Esophagus muscularis mucosa (tissue), 4 donors: ENCODE results near the gene CEP131. TPM values are rescaled to one million over a fixed set of nuclear protein-coding genes. Genes with fewer than 3 reads are reported as not detected.

ENCODE experiments used
- DNase-seq: peaks from one replicate; pipeline ENCODE4 v3.0.0-alpha.2; 2017; ENCODE audit errors: extremely low spot score
- H3K27ac ChIP-seq, 4 donors: fragments of 200-600 bp; sonication (generic); replicated peaks in 1 of 4; 1 replicate in 3 of 4; 2 replicates in 1 of 4; pipeline ENCODE4 v1.5.1; 2016 to 2019; ENCODE audit warnings: mild to moderate bottlenecking in 1 of 4
- H3K27me3 ChIP-seq, 4 donors: fragments of 200-600 bp; sonication (generic); one replicate each; pipeline versions ENCODE4 v1.5.1 to v1.6.0; 2016 to 2019
- H3K36me3 ChIP-seq, 4 donors: fragments of 200-600 bp; sonication (generic); one replicate each; pipeline ENCODE4 v1.5.1; 2016 to 2019
- H3K4me1 ChIP-seq, 4 donors: fragments of 200-600 bp; sonication (generic); one replicate each; pipeline ENCODE4 v1.5.1; 2016 to 2019
- H3K4me3 ChIP-seq, 4 donors: fragments of 200-600 bp; sonication (generic); 1 replicate in 2 of 4; 2 replicates in 2 of 4; pipeline ENCODE4 v1.5.1; 2016 to 2019; ENCODE audit warnings: mild to moderate bottlenecking in 4 of 4, moderate library complexity in 1 of 4
- H3K9me3 ChIP-seq, 4 donors: fragments of 200-600 bp; sonication (generic); 1 replicate in 3 of 4; 2 replicates in 1 of 4; pipeline ENCODE4 v1.5.1; 2016 to 2019
- EP300 ChIP-seq: sonication (generic); formaldehyde crosslinking; IDR thresholded peaks from one replicate; pipeline ENCODE4 v1.6.1; 2017; ENCODE audit warnings: antibody characterized with exemption
- POLR2A ChIP-seq: fragments of 450-650 bp; IDR thresholded peaks from one replicate; pipeline ENCODE4 v1.6.1; 2017; ENCODE audit warnings: antibody characterized with exemption, moderate library complexity, mild to moderate bottlenecking, low read depth
- POLR2AphosphoS5 ChIP-seq, 2 donors: sonication (generic); formaldehyde crosslinking; IDR thresholded peaks; one replicate each; pipeline ENCODE4 v1.6.1; 2017; ENCODE audit warnings: antibody characterized with exemption in 2 of 2
- WGBS: methylation state at CpG from one replicate; pipeline ENCODE4 v1.1.5; 2018; 5-methylcytosine and 5-hydroxymethylcytosine counted together
- intact Hi-C: fragments of 100-400 bp; cut with DNase I; formaldehyde crosslinking; loops from one replicate; pipeline ENCODE4 v1.15.1; 2023
- total RNA-seq, 4 donors: library from RNA; depleted of rRNA; stranded (reverse); fragments of >200 nt; gene quantifications; one replicate each; pipeline versions ENCODE4 v1.1.0 to v1.2.1, GENCODE V29; 2016
- TF ChIP-seq, protein P1 (sequence below), 3 experiments: fragments of 200-600 bp in 2 of 3; fragments of 450-650 bp in 1 of 3; sonication (generic) in 2 of 3; IDR thresholded peaks; one replicate each; pipeline ENCODE4 v1.5.1; 2017 to 2019; ENCODE audit warnings: antibody characterized with exemption in 3 of 3, mild to moderate bottlenecking in 2 of 3, moderate library complexity in 1 of 3

The CEP131 gene
- total RNA-seq, 4 donors from 2014 or later = 4.5 to 10.6 (median 8.9) TPM

DNA sequence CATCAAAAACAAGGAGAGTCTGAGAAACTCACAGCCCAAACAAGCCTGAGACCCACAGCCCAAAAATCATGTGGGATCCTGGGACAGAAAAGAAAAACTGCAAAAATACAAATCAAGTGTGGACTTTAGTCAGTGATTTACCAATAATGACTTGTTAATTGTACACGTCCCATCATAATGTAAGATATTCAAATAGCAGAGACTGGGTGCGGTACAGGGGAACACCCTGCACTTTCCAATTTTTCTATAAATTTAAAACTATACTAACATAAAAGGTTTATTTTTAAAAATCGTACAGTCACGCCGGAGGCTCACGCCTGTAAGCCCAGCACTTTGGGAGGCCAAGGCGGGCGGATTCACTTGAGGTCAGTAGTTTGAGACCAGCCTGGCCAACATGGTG lies 8.8 kb downstream of the CEP131 start:
- no peaks in the 10 kb centered on the region for H3K27me3 ChIP-seq
- no peak overlapping the region for H3K27ac ChIP-seq
- H3K4me1 ChIP-seq = peaks cover 0 to 5% (median 0%) of the 10 kb centered on the region in 4 donors
- peaks cover 0 to 18% (median 4%) of the 10 kb centered on the region in 4 donors for H3K36me3 ChIP-seq
- H3K9me3 ChIP-seq = no peaks in the 10 kb centered on the region
- intact Hi-C loops = no loop called here
- H3K4me3 ChIP-seq = no peak overlapping the region
- TF ChIP-seq, protein P1, sequence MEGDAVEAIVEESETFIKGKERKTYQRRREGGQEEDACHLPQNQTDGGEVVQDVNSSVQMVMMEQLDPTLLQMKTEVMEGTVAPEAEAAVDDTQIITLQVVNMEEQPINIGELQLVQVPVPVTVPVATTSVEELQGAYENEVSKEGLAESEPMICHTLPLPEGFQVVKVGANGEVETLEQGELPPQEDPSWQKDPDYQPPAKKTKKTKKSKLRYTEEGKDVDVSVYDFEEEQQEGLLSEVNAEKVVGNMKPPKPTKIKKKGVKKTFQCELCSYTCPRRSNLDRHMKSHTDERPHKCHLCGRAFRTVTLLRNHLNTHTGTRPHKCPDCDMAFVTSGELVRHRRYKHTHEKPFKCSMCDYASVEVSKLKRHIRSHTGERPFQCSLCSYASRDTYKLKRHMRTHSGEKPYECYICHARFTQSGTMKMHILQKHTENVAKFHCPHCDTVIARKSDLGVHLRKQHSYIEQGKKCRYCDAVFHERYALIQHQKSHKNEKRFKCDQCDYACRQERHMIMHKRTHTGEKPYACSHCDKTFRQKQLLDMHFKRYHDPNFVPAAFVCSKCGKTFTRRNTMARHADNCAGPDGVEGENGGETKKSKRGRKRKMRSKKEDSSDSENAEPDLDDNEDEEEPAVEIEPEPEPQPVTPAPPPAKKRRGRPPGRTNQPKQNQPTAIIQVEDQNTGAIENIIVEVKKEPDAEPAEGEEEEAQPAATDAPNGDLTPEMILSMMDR (IDR thresholded peaks at IDR 0.05) = no peak
- no peak for TF ChIP-seq POLR2A
- TF ChIP-seq POLR2AphosphoS5 (IDR thresholded peaks at IDR 0.05) = no peak
- TF ChIP-seq EP300 = no peak
- WGBS = 99% methylated on average over 8 of the region's 8 CpGs
- DNase-seq = no peak

DNA sequence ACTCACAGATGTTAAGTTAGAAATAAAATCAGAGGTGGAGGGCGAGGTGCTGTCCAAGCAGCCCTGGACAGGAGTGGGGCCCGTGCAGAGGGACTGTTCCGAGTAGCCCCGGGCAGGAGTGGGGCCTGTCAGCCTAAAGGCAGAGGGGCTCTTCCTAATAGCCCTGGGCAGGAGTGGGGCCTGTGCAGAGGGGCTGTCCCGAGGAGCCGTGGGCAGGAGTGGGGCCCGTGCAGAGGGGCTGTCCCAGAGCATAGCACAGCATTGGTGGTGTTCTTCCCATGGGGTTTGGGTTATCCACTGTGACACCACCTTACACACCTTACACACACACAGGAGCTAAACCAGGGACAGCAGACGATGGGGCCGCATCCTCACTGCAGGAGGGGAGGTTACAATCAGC lies 10.4 kb downstream of the CEP131 start:
- Histone ChIP-seq H3K4me1 (peaks cover 0 to 5% (median 0%) of the 10 kb centered on the region in 4 donors), H3K27ac (no peak overlapping the region), H3K4me3 (no peak overlapping the region), H3K36me3 (peaks cover 0 to 19% (median 11%) of the 10 kb centered on the region in 4 donors), H3K9me3 (no peaks in the 10 kb centered on the region), H3K27me3 (no peaks in the 10 kb centered on the region)
- 88% methylated on average over 9 of the region's 9 CpGs for WGBS
- DNase-seq = no peak
- intact Hi-C loops = no loop called here
- TF ChIP-seq POLR2A = no peak
- TF ChIP-seq, protein P1 (IDR thresholded peaks at IDR 0.05) = no peak
- no peak for TF ChIP-seq POLR2AphosphoS5 (IDR thresholded peaks at IDR 0.05)
- no peak for TF ChIP-seq EP300

DNA sequence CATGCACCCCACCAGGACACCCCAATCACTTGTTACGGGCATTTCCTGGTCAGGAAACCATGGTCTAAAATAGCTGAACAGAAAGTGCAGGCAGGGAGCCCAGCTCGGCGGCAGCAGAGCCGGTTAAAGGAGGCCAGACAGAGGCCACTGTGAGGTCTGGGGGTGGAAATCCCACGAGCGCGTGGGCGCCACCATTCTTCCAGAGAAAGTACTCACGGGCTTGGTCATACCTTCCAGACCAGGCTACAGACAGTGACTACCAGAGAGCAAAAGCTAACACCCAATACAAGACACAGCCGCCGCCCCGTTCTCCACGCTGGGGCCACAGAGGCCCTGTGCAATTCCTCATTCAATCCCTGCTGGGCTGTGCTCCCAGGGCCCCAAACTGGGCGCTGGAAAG lies 11.9 kb downstream of the CEP131 start:
- H3K27ac ChIP-seq = no peak overlapping the region
- 72% methylated on average over 14 of the region's 14 CpGs for whole genome bisulfite sequencing
- DNase-seq = no peak
- no peaks in the 10 kb centered on the region for H3K27me3 ChIP-seq
- H3K9me3 ChIP-seq = no peaks in the 10 kb centered on the region
- peaks cover 0 to 5% (median 0%) of the 10 kb centered on the region in 4 donors for H3K4me1 ChIP-seq
- H3K4me3 ChIP-seq = no peak overlapping the region
- TF ChIP-seq POLR2A = no peak
- H3K36me3 ChIP-seq = peaks cover 0 to 24% (median 17%) of the 10 kb centered on the region in 4 donors
- intact Hi-C loops = no loop called here

DNA sequence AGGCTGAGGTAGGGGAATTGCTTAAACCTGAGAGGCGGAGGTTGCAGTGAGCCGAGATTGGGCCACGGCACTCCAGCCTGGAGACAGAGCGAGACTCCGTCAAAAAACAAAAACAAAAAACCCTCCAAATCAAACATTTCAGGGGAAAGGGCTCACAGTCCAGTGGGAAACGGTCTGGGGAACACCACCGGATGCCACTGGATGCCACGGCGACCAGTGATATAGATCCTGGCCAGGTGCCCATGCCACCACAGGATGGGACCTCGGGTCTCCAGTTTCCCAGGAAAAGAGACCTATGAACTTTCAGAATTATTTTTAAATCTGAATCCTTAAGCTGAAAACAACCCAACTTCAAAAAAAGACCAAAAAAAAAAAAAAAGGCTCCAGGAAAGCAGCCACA lies 12.3 kb downstream of the CEP131 start:
- Histone ChIP-seq H3K4me3 (no peak overlapping the region), H3K4me1 (peaks cover 0 to 5% (median 0%) of the 10 kb centered on the region in 4 donors), H3K27me3 (no peaks in the 10 kb centered on the region), H3K9me3 (no peaks in the 10 kb centered on the region), H3K36me3 (peaks cover 0 to 26% (median 17%) of the 10 kb centered on the region in 4 donors), H3K27ac (no peak overlapping the region)
- intact Hi-C loops = no loop called here
- TF ChIP-seq POLR2AphosphoS5 (IDR thresholded peaks at IDR 0.05) (no peak), EP300 (no peak), POLR2A (no peak)
- TF ChIP-seq, protein P1 (IDR thresholded peaks at IDR 0.05) = no peak
- WGBS = 86% methylated on average over 10 of the region's 10 CpGs
- no peak for DNase-seq

DNA sequence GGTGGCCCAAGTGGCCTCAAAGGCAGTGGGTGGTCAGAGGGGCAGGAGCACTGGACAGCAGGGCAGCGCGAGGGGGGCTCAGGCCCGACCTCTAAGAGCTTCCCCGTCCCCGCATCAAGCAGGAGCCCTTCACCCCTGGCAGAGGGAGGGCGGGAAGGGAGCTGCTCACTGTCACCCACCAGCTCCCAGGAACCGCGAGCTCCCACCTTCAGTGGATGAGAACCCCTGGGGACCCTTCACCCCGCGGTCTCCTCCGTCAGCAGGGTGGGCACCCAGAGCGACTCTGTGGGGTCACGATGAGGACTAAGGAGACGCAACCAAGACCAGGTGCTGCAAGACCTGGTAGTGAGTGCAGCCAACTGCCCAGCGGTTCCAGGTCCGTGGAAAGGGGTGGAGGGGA lies 13.6 kb downstream of the CEP131 start:
- Histone ChIP-seq H3K36me3 (peaks cover 0 to 31% (median 20%) of the 10 kb centered on the region in 4 donors), H3K27ac (no peak overlapping the region), H3K4me1 (peaks cover 0 to 5% (median 0%) of the 10 kb centered on the region in 4 donors), H3K4me3 (no peak overlapping the region), H3K9me3 (no peaks in the 10 kb centered on the region), H3K27me3 (no peaks in the 10 kb centered on the region)
- no peak for DNase-seq
- intact Hi-C loops = no loop called here
- TF ChIP-seq EP300 = no peak
- TF ChIP-seq, protein P1 (IDR thresholded peaks at IDR 0.05) = no peak
- TF ChIP-seq POLR2AphosphoS5 (IDR thresholded peaks at IDR 0.05) = no peak
- TF ChIP-seq POLR2A = no peak
- WGBS = 95% methylated on average over 16 of the region's 16 CpGs
